GM21447 (cell line): Measurements from ENCODE around the gene HECA.
A peak's percentile ranks its signal among the peaks of the same experiment; 100 is the strongest.
"Not testable (repeated sequence)": the region's sequence is repeated elsewhere in the genome, so short reads cannot be mapped to it uniquely, and the experiment has no call there.

ENCODE experiments used
- ATAC-seq: cut with Tn5 transposase; IDR thresholded peaks from one replicate; pipeline ENCODE4 v1.9.1; 2021; ENCODE audit not compliant: unreplicated experiment

HECA gene

GRCh38 chr6:139135578-139136545 lies 982 bp downstream of the HECA start:
- ATAC-seq: peak; percentile 34

GRCh38 chr6:139137706-139138105 lies 2.8 kb downstream of the HECA start:
- no peak for ATAC-seq

- not testable (repeated sequence) for ATAC-seq
These were observed 6.0 kb downstream of the HECA start for GRCh38 chr6:139140854-139141253.

GRCh38 chr6:139142262-139142661 lies 7.4 kb downstream of the HECA start:
- ATAC-seq: no peak

- ATAC-seq: no peak
These were observed 8.2 kb downstream of the HECA start for GRCh38 chr6:139143111-139143510.

GRCh38 chr6:139144490-139145085 lies 9.7 kb downstream of the HECA start:
- ATAC-seq: no peak

- no peak for ATAC-seq
These were observed 10.8 kb downstream of the HECA start for GRCh38 chr6:139145661-139146060.

- ATAC-seq: no peak
These were observed 11.4 kb downstream of the HECA start for GRCh38 chr6:139146317-139146726.

GRCh38 chr6:139147628-139148027 lies 12.7 kb downstream of the HECA start:
- ATAC-seq: no peak

GRCh38 chr6:139148557-139149235 lies 13.8 kb downstream of the HECA start:
- no peak for ATAC-seq

GRCh38 chr6:139149383-139149782 lies 14.5 kb downstream of the HECA start:
- no peak for ATAC-seq

- ATAC-seq: no peak
These were observed 16.0 kb downstream of the HECA start for GRCh38 chr6:139150920-139151319.

GRCh38 chr6:139151425-139152087 lies 16.7 kb downstream of the HECA start:
- ATAC-seq: no peak

GRCh38 chr6:139152088-139152891 lies 17.4 kb downstream of the HECA start:
- ATAC-seq: no peak

GRCh38 chr6:139152892-139153271 lies 18.0 kb downstream of the HECA start:
- no peak for ATAC-seq

GRCh38 chr6:139153855-139154254 lies 19.0 kb downstream of the HECA start:
- ATAC-seq: no peak

- ATAC-seq: no peak
These were observed 20.1 kb downstream of the HECA start for GRCh38 chr6:139154881-139155547.

GRCh38 chr6:139156102-139156501 lies 21.2 kb downstream of the HECA start:
- ATAC-seq: no peak

- no peak for ATAC-seq
These were observed 21.7 kb downstream of the HECA start for GRCh38 chr6:139156551-139156950.

GRCh38 chr6:139157086-139157485 lies 22.2 kb downstream of the HECA start:
- ATAC-seq: not testable (repeated sequence)
